HepG2 (cell line): ENCODE results near the gene SCN8A. TPM values are rescaled to one million over a fixed set of nuclear protein-coding genes. Genes with fewer than 3 reads are reported as not detected.

Experiments
- EED ChIP-seq: sonication (generic); formaldehyde crosslinking; IDR thresholded peaks from 2 replicates; pipeline ENCODE4 v1.5.0; 2020; ENCODE audit warnings: mild to moderate bottlenecking, missing genetic modification reagents
- EZH2 ChIP-seq: conservative IDR thresholded peaks from 2 replicates; pipeline ENCODE4 v1.6.1; 2012; ENCODE audit warnings: mild to moderate bottlenecking, low read depth, low read length, moderate library complexity
- FOXA3 ChIP-seq: IDR thresholded peaks from 2 replicates; pipeline ENCODE4 v1.6.1; 2016; ENCODE audit warnings: missing genetic modification reagents, missing compliant biosample characterization
- NR2F1 ChIP-seq, 2 experiments: fragments of 450-650 bp in 1 of 2; formaldehyde crosslinking in 1 of 2; IDR thresholded peaks; 2 replicates each; pipeline versions ENCODE4 v1.5.0 to v1.6.1; 2016 to 2020; ENCODE audit warnings: mild to moderate bottlenecking in 1 of 2, missing compliant biosample characterization in 1 of 2, missing genetic modification reagents in 1 of 2, moderate library complexity in 1 of 2
- PATZ1 ChIP-seq: sonication (generic); formaldehyde crosslinking; IDR thresholded peaks from 2 replicates; pipeline ENCODE4 v1.4.0; 2020; ENCODE audit warnings: missing genetic modification reagents
- RERE ChIP-seq: IDR thresholded peaks from 2 replicates; pipeline ENCODE4 v1.6.1; 2016; ENCODE audit warnings: low read depth, missing genetic modification reagents, missing compliant biosample characterization
- TFDP2 ChIP-seq: sonication (generic); formaldehyde crosslinking; IDR thresholded peaks from 2 replicates; pipeline ENCODE4 v1.4.0; 2020; ENCODE audit warnings: missing genetic modification reagents
- THAP9 ChIP-seq: sonication (generic); formaldehyde crosslinking; IDR thresholded peaks from 2 replicates; pipeline ENCODE4; 2020; ENCODE audit warnings: missing genetic modification reagents, mild to moderate bottlenecking, borderline replicate concordance
- ZNF33A ChIP-seq: sonication (generic); formaldehyde crosslinking; IDR thresholded peaks from 2 replicates; pipeline ENCODE4 v1.5.1; 2020; ENCODE audit warnings: missing genetic modification reagents, mild to moderate bottlenecking, moderate library complexity, borderline replicate concordance
- ZNF441 ChIP-seq: sonication (generic); formaldehyde crosslinking; IDR thresholded peaks from 2 replicates; pipeline ENCODE4 v1.7.0; 2021; ENCODE audit warnings: missing genetic modification reagents, borderline replicate concordance
- ZNF564 ChIP-seq: sonication (generic); formaldehyde crosslinking; IDR thresholded peaks from 2 replicates; pipeline ENCODE4 v1.8.1; 2023; ENCODE audit warnings: mild to moderate bottlenecking, missing genetic modification reagents
- ZNF616 ChIP-seq: sonication (generic); formaldehyde crosslinking; IDR thresholded peaks from 2 replicates; pipeline ENCODE4 v1.5.0; 2020; ENCODE audit warnings: low read depth, mild to moderate bottlenecking, missing genetic modification reagents
- ZNF691 ChIP-seq: sonication (generic); formaldehyde crosslinking; IDR thresholded peaks from 2 replicates; pipeline ENCODE4 v1.4.0; 2020; ENCODE audit warnings: missing genetic modification reagents, low read depth, mild to moderate bottlenecking, borderline replicate concordance
- ZNF740 ChIP-seq: sonication (generic); formaldehyde crosslinking; IDR thresholded peaks from 2 replicates; pipeline ENCODE4 v1.4.0; 2020; ENCODE audit warnings: missing genetic modification reagents
- ZNF747 ChIP-seq: sonication (generic); formaldehyde crosslinking; IDR thresholded peaks from 2 replicates; pipeline ENCODE4 v1.8.1; 2023; ENCODE audit warnings: missing genetic modification reagents, mild to moderate bottlenecking, borderline replicate concordance
- ZNF766 ChIP-seq: sonication (generic); formaldehyde crosslinking; IDR thresholded peaks from 2 replicates; pipeline ENCODE4 v1.5.0; 2020; ENCODE audit warnings: missing genetic modification reagents, borderline replicate concordance
- polyA plus RNA-seq, 8 experiments: library from polyadenylated mRNA; depleted of rRNA in 3 of 8; stranded (reverse) in 7 of 8; unstranded in 1 of 8; fragments of >200 nt; fragmentation: Illumina TruSeq in 4 of 8; extraction: Trizol in 4 of 8; gene quantifications; 2 replicates each; pipeline versions ENCODE4 v1.2.1 to v1.2.3, GENCODE V29; 2011 to 2016; ENCODE audit warnings: low read depth in 4 of 8, missing spikeins in 1 of 8, mixed read lengths in 1 of 8; ENCODE audit not compliant: insufficient read depth in 1 of 8
- total RNA-seq, 5 experiments: library from RNA; depleted of rRNA; stranded (reverse); fragments of >200 nt; fragmentation: Illumina TruSeq; extraction: Trizol; gene quantifications; 2 replicates each; pipeline ENCODE4 v1.2.3, GENCODE V29; 2016; ENCODE audit warnings: low read depth in 1 of 5

SCN8A gene
- total and polyA plus RNA-seq, 2 of the 13 experiments (the other 11 are each of a cell fraction or from before 2014, with no cell fraction given): 0.57 to 1.4 TPM

- TF ChIP-seq THAP9: peak; percentile 20; the same call in 1 of the 2 replicates
- TF ChIP-seq EED: 0 out of 2 replicates have a peak, but pooled peaks have one; percentile 33
- no peak for TF ChIP-seq ZNF441 (CRISPR knock-in tag)
- 0 out of 2 replicates have a peak, but pooled peaks have one; percentile 49 for TF ChIP-seq ZNF564 (CRISPR knock-in tag)
- TF ChIP-seq ZNF691 (CRISPR knock-in tag): no peak
- TF ChIP-seq TFDP2 (CRISPR knock-in tag): no peak
- no peak for TF ChIP-seq ZNF740
- no peak for TF ChIP-seq ZNF766 (CRISPR knock-in tag)
- no peak for TF ChIP-seq RERE (CRISPR knock-in tag)
- no peak for TF ChIP-seq FOXA3 (CRISPR knock-in tag)
- no peak for TF ChIP-seq NR2F1 (CRISPR knock-in tag; IDR thresholded peaks at IDR 0.05)
- no peak for TF ChIP-seq ZNF616
- no peak for TF ChIP-seq ZNF33A (CRISPR knock-in tag)
- peak; percentile 46 for TF ChIP-seq PATZ1
- 0 out of 2 replicates have a peak, but pooled peaks have one; percentile 38 for TF ChIP-seq ZNF747 (CRISPR knock-in tag)
- no peak for TF ChIP-seq EZH2
Measured at GRCh38 chr12:51662728-51663154, 71.7 kb downstream of the SCN8A start (continued).
